ENCODE measurements around the gene SECTM1.
A peak's percentile ranks its signal among the peaks of the same experiment; 100 is the strongest.

The SECTM1 gene

GRCh38 chr17:82277851-82278250, 55.7 kb downstream of the SECTM1 start:
- no peak for DNase-seq

GRCh38 chr17:82276938-82277337, 56.6 kb downstream of the SECTM1 start:
- no peak for DNase-seq

GRCh38 chr17:82275326-82275725, 58.2 kb downstream of the SECTM1 start:
- DNase-seq: no peak

- DNase-seq: no peak
These were observed 59.2 kb downstream of the SECTM1 start for GRCh38 chr17:82274134-82275020.

GRCh38 chr17:82273327-82274133, 60.0 kb downstream of the SECTM1 start, which contains the start of gene CSNK1D:
TSS of gene CSNK1D (minus strand) at chr17:82273700. CDS start at chr17:82273381, 319 bp downstream.
- DNase-seq: peak; percentile 94

- peak; percentile 62 for DNase-seq
These were observed 60.9 kb downstream of the SECTM1 start for GRCh38 chr17:82272495-82273326.

GRCh38 chr17:82271401-82271800, 62.2 kb downstream of the SECTM1 start:
- DNase-seq: no peak
